CD4-positive, alpha-beta T cell treated with Interleukin-17A for 4 hours (primary cell): Measurements from ENCODE around the gene FAM222A.
A peak's percentile ranks its signal among the peaks of the same experiment; 100 is the strongest.

Experiments
- DNase-seq: peaks from one replicate; pipeline ENCODE4 v3.0.0-alpha.2; 2020; ENCODE audit warnings: mixed read lengths

FAM222A gene

GRCh38 chr12:109711596-109712461, 1.8 kb upstream of the FAM222A start:
- no peak for DNase-seq

GRCh38 chr12:109714141-109714912, 702 bp downstream of the FAM222A start:
- DNase-seq = peak; percentile 73

GRCh38 chr12:109714913-109715244, 1.3 kb downstream of the FAM222A start:
- DNase-seq = no peak

- no peak for DNase-seq
Observed at GRCh38 chr12:109715310-109716091, 1.9 kb downstream of the FAM222A start.

GRCh38 chr12:109716092-109716479, 2.5 kb downstream of the FAM222A start:
- no peak for DNase-seq

GRCh38 chr12:109716512-109717389, 3.1 kb downstream of the FAM222A start:
- no peak for DNase-seq

- DNase-seq = no peak
Observed at GRCh38 chr12:109717390-109718357, 4.0 kb downstream of the FAM222A start.

- DNase-seq = no peak
Observed at GRCh38 chr12:109718390-109718789, 4.8 kb downstream of the FAM222A start.

- no peak for DNase-seq
Observed at GRCh38 chr12:109719123-109720022, 5.7 kb downstream of the FAM222A start.

GRCh38 chr12:109720152-109720856, 6.7 kb downstream of the FAM222A start:
- DNase-seq = no peak

GRCh38 chr12:109720857-109721189, 7.2 kb downstream of the FAM222A start:
- DNase-seq = no peak

GRCh38 chr12:109721276-109721675, 7.7 kb downstream of the FAM222A start:
- no peak for DNase-seq

- no peak for DNase-seq
Observed at GRCh38 chr12:109722022-109722720, 8.5 kb downstream of the FAM222A start.

- no peak for DNase-seq
Observed at GRCh38 chr12:109722721-109723094, 9.1 kb downstream of the FAM222A start.

GRCh38 chr12:109723311-109723881, 9.8 kb downstream of the FAM222A start:
- DNase-seq = no peak

GRCh38 chr12:109724321-109724892, 10.8 kb downstream of the FAM222A start:
- DNase-seq = no peak

GRCh38 chr12:109725321-109726105, 11.9 kb downstream of the FAM222A start:
- no peak for DNase-seq
